GM19395 (cell line): ENCODE measurements around the gene IFNG-AS1.

Experiments used
- ATAC-seq: cut with Tn5 transposase; IDR thresholded peaks from one replicate; pipeline ENCODE4 v1.9.1; 2021; ENCODE audit warnings: mild to moderate bottlenecking, moderate library complexity; ENCODE audit not compliant: unreplicated experiment

IFNG-AS1 gene

DNA sequence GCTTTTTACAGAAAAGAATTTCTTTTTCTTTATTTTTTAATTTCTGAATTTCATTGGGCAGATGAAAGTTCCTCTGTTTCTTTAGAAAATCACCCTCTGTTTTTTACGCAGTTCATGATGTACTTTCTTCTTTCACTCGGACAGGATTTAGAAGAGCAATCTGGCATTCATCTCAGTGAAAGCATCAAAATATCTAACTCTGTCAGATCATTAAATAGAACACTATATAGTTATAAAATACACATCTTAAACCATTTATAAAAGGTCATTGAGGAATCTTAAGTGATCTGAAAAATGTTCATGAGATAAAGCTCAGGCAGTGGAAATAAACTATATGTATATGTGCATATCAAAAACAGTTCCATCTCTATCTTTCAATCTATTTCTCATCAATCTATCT lies 3.9 kb downstream of the IFNG-AS1 start:
- ATAC-seq, result no peak

- no peak for ATAC-seq
These were observed 4.8 kb downstream of the IFNG-AS1 start for GRCh38 chr12:67994046-67994445.

DNA sequence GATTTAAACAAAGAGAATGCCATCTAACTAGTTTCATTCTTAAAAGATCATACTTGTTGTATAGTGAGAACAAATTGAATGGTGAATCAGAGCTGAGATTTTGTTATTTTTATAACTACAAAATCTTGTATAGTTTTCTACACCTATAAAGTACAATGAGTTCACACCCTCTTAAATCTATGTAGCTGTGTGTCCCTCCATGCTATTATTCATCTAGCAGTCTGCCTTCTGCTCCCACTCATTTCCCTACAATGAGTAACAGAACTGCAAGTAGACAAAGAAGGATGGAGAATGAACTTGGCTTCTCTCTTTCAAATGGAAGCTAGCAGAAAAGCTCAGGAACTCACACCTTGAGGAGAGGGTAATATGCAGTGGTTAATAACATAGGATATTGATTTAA lies 7.1 kb downstream of the IFNG-AS1 start:
- no peak for ATAC-seq

- ATAC-seq, result no peak
These were observed 9.1 kb downstream of the IFNG-AS1 start for GRCh38 chr12:67998379-67998778.

- ATAC-seq, result no peak
These were observed 10.0 kb downstream of the IFNG-AS1 start for GRCh38 chr12:67999244-67999643.

DNA sequence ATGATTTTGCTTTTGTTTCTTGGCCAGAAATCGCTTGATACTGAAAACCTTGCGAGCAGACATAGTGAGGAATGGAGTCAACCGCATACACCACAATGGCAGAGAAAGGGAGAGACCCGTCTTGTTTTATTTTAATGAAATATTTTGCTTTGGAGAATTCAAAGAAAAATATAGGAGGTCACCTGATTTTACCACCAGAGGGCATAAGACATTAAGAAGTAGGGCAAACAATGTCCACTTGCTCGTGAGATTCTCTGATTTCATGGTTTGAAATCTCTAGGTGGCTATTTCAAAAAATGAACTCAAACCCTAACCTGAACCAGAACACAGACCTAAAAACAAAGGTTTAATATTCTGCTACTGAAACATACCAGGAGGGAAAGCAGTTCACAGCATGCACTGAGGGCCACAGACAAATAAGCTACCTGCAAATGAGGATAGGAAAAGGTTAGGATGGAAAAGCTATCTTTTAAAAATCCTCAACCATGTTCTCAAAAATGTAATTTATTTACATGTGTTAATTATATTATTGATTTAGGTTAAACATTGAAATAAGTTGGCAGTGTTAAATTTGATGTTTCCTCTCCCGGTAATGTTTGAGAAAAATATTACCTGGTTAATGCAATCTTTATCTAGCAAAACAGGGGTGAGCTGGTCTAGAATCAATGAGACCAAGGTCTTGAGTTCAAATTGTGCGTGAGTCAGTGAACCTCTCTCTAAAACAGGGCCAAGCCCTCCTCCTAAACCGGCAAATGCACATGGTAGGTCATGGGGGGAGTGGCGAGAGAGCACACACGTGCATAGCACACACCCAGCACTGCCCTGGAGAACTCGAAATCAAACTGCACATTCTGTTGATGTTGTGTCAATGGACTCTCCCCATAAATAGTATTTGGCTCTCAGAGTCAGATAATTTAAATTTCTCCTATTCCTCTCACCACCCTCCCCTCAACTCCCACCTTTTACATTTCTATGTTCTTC lies 12.5 kb downstream of the IFNG-AS1 start:
- no peak for ATAC-seq

DNA sequence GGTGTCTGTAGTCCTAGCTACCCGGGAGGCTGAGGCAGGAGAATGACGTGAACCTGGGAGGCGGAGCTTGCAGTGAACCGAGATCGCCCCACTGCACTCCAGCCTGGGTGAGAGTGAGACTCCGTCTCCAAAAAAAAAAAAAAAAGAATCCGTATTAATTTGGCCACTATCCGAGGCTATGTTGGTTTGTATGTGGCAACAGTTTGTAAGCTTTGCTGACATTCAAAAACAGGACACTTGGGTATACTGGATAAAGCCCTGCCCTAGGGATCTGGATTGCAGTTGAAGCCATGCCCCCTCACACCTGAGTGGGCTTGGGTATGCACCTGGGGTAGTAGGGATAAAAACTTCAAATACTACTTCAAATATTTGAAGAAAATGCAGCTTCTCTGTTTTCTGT lies 14.5 kb downstream of the IFNG-AS1 start:
- no peak for ATAC-seq

DNA sequence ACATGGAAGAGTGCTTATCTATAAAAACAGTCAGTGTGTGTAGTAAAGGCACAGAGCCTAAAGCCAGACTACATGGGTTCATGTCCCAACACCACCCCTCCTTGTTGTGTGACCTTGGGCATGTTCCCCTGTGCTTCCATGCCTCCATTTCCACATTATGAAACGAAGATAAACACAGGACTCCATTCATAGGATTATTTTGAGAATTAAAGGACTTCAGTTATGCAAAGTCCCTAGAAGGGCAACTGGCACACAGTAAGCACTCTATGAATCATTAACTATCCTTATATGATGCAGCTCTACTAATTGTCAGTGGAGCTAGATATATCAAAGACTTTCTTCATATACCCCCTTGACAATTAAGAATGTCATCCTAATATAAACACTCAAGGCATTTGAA lies 17.8 kb downstream of the IFNG-AS1 start:
- ATAC-seq, result no peak

DNA sequence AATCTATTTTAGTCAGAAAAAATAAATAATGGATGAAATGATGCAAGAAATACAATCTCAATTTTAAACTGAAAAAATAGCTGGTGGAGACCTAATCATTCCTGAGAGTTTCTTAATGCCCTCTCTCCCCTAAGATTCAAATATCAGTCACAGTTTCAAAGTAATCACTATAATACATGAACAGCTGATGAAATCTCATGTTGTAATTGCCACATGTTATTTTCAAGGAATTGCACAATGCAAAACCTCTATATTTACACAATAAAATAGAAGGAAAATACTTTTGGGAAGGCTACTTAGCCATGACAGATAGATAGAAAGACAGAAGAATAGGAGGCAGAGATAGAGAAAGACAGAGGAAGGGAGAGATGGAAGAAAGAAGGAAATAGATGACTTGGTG lies 18.2 kb downstream of the IFNG-AS1 start:
- no peak for ATAC-seq

GRCh38 chr12:68011206-68011881 lies 22.1 kb downstream of the IFNG-AS1 start:
- ATAC-seq, result no peak

- peak; percentile 26 for ATAC-seq
These were observed 22.6 kb downstream of the IFNG-AS1 start for GRCh38 chr12:68011882-68012207.

DNA sequence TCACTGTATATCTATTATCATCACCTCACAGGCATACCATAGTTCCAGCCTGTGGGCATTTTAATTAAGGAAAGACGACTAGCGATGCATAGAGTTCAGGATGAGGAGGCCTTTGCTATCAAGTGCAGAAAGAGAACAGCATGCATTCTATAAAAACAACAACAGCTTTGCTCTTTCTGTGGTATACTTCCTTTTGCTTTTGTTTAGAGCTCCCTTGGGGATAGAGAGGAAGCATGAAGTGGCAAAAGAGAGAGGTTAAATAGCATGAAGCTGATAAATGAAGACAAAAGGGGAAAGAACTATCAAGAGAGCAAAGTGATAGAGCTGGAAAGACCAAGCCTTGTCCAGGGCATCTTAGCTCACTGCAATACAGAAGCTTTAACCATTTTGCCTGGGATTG lies 23.5 kb downstream of the IFNG-AS1 start:
- peak; percentile 82 for ATAC-seq

- no peak for ATAC-seq
These were observed 23.9 kb downstream of the IFNG-AS1 start for GRCh38 chr12:68013181-68013580.

DNA sequence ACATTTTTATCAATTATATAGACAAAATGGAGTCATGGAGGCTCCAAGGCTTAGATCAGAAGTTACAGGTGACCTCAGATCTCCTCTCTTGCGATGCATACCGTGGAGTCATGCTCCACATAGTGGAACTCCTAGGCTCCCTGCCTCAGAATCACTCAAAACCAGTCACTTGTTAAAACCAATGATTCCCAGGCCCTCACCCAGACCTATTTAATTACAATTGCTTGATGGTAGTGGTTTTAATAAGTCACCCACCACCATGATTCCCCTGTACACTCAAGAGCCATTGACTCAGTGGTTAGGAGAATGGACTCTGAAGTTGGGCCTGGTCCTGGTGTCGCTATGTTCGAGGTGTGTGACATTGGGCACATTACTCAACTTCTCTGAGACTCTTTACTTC lies 26.9 kb downstream of the IFNG-AS1 start:
- no peak for ATAC-seq

DNA sequence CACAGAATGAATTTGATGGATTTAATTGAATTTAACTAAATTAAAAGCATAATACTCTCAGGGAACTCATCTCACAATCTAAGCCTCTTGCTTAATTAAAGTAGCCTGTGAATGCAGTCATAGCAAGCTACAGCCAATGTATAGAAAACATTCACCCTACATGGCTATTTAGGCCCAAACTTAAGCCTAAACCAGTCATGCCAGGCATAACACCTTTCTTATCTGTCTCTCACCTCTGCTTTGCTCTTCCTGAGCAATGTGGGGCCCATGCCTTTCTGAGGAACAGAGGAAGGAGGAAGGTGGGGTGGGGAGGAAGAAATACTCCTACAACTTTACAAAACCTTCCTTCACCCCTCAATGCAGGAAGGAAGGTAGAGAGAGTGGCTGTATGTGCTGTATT lies 29.1 kb downstream of the IFNG-AS1 start:
- ATAC-seq, result no peak

GRCh38 chr12:68020049-68020448 lies 30.8 kb downstream of the IFNG-AS1 start:
- ATAC-seq, result no peak

DNA sequence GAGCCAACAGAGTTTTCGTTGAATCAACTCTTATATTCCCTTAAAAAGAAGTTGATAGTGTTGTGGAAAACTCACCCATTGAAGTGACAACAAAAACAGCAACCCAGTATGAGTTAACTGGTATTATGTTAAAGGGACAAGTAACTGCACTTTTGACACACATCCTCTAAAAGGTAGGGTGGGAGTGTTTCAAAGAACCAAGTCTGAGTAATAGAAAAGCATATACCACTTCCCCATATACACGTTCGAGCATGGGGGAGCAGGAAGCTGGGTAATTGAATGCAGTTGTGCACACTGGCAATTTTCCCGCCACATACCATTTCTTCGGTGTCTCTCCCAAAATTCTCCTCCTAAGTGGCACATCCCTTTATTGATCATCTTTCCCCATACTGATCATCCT lies 31.5 kb downstream of the IFNG-AS1 start:
- no peak for ATAC-seq

- no peak for ATAC-seq
These were observed 39.4 kb downstream of the IFNG-AS1 start for GRCh38 chr12:68028647-68029046.

DNA sequence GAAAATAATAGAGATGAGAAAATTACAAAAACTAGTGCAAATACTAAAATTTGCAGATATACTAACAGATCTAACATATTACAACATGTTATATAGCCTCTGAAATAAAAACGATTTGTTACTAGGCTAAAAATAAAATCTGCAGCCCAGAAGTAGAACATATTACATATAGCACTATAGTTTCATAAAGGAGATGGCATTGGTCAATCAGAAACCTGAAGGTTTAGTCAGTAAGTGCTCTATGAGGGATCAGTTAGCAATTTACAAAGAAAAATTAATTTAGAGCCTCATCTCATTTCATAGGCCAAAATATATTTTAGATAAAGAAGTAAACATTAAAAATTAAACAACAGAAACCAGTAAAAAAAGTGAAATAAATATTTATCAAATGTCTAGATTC lies 41.0 kb downstream of the IFNG-AS1 start:
- ATAC-seq, result no peak

DNA sequence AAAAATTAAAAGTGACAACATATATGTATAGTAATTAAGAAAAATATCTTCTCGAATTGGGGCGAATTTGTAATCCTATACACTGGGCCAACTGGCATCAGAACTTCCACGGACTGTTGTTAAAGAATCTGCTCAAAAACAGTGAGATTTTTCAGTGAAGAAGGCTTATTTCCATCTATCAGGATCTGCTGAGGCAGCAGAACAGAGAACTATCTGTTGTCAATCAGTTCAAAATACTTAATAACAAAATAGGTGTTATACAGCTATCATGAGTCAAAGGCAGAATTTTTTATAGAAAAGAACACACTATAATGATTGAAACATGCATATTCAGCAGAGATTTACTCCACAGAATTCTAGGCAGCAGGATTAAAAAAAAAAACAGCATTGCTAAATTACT lies 41.9 kb downstream of the IFNG-AS1 start:
- ATAC-seq, result no peak

DNA sequence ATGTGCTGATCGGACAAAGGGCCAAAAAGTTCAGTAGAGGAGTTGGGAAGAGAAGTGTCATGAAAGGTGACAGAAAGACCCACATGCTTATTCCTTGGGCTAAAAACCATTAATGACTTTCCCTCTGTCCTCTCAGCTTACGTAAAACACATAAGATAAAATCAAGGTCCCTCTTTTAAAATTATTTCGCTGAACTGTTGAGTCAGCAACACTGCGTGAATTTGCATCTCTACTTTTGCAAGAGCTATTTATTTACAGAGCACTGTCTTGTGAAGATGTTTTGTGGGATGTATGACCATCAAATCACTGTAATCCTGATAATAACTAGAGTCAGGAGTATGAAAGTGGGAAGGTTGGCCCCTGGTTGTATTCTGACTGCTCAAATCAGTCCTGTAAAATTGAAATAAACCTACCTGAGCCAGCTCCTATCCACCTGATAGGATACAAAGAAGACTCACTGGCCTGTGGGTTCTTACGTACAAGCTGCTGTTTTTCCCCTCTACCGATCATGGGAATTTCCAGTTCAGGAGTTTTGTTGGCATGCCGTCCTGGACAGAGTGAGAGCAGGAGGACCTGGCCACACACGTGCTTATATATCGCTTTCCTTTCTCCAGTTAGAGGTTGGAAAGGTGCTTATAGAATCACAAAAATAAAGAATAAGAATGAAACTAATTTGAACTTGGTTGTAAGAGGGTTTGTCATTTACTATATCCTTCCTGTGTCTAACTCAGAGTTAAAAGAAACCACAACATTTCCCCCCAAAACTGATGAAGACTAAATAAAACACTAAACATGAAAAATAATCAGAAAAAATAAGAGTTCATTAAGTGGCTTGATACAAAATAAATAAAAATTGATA lies 42.9 kb downstream of the IFNG-AS1 start:
- no peak for ATAC-seq
